ENCODE results near the gene CISH. TPM values are rescaled to one million over a fixed set of nuclear protein-coding genes. Genes with fewer than 3 reads are reported as not detected.

CISH gene
- total and polyA plus RNA-seq, 4 donors = 37.8 to 104 (median 46.6) TPM

DNA sequence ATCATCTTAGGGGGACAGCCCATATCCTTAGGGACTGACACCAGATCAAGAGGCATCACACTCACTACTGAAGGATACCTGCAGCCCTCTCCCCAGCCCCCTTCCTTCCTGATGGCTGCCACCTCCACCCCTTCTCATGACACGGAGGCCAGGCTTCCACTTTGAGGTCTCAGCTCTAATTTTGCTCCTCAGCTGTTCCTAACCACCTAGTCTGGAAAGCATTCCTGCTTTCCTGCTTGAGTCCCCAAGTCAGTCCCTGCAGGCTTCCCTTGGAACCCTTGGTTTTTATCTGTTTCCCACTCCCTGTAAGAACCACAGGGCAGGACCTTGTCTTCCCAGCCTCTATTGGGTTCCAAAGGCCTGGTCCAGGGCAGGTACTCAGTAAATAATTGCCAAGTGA is 47.3 kb downstream of the CISH start:
- Histone ChIP-seq H3K27ac (ENCODE audit: low read depth in 1 of 2, low read length in 1 of 2) (no peak overlapping the region), H3K27me3 (ENCODE audit: control insufficient read depth in 3 of 3, insufficient read depth in 3 of 3, low read length in 2 of 3) (no peaks in the 10 kb centered on the region), H3K4me3 (no peak overlapping the region), H3K36me3 (ENCODE audit: control insufficient read depth in 4 of 4, insufficient read depth in 4 of 4, low read length in 4 of 4) (peaks cover 0 to 2% (median 0%) of the 10 kb centered on the region in 4 donors), H3K9ac (ENCODE audit: insufficient read depth in 1 of 2, low read length in 2 of 2) (no peak overlapping the region), H3K9me3 (ENCODE audit: control insufficient read depth in 4 of 4, insufficient read depth in 3 of 4, low read length in 3 of 4) (no peaks in the 10 kb centered on the region), H3K4me1 (ENCODE audit: control insufficient read depth in 5 of 5, insufficient read depth in 5 of 5, low read length in 5 of 5) (peaks cover 0 to 14% (median 7%) of the 10 kb centered on the region in 5 donors)
- DNase-seq (no peak), ATAC-seq (ENCODE audit: insufficient read depth, low FRiP score) (no peak)
- TF ChIP-seq, protein P1, sequence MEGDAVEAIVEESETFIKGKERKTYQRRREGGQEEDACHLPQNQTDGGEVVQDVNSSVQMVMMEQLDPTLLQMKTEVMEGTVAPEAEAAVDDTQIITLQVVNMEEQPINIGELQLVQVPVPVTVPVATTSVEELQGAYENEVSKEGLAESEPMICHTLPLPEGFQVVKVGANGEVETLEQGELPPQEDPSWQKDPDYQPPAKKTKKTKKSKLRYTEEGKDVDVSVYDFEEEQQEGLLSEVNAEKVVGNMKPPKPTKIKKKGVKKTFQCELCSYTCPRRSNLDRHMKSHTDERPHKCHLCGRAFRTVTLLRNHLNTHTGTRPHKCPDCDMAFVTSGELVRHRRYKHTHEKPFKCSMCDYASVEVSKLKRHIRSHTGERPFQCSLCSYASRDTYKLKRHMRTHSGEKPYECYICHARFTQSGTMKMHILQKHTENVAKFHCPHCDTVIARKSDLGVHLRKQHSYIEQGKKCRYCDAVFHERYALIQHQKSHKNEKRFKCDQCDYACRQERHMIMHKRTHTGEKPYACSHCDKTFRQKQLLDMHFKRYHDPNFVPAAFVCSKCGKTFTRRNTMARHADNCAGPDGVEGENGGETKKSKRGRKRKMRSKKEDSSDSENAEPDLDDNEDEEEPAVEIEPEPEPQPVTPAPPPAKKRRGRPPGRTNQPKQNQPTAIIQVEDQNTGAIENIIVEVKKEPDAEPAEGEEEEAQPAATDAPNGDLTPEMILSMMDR (IDR thresholded peaks at IDR 0.05; ENCODE audit: control extremely low read depth, extremely low read depth) = no peak
- 80 to 88% methylated on average over 1 of the region's 1 CpG for WGBS, 2 donors

DNA sequence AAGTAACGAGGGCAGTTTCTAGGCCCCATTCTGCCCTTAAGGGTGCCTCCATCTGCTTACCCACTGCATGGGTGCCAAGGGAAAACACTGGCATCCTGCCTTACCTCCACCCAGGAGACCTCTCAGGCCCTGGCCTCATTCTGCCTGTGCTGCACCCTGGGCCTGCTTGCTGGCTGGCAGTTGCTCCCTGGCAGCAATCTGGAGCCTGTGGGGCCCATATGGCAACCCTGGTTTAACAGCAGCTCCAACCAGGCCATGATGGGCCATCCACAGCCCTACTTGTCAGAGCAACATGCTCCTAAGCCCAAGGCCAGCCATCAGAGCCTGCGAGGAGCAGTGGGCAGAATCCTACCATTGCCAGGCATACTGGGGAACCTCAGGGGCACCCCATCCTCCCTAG is 47.7 kb downstream of the CISH start:
- Histone ChIP-seq H3K9ac (ENCODE audit: insufficient read depth in 1 of 2, low read length in 2 of 2) (no peak overlapping the region), H3K4me3 (no peak overlapping the region), H3K27ac (ENCODE audit: low read depth in 1 of 2, low read length in 1 of 2) (no peak overlapping the region), H3K9me3 (ENCODE audit: control insufficient read depth in 4 of 4, insufficient read depth in 3 of 4, low read length in 3 of 4) (no peaks in the 10 kb centered on the region), H3K36me3 (ENCODE audit: control insufficient read depth in 4 of 4, insufficient read depth in 4 of 4, low read length in 4 of 4) (peaks cover 0 to 2% (median 0%) of the 10 kb centered on the region in 4 donors), H3K4me1 (ENCODE audit: control insufficient read depth in 5 of 5, insufficient read depth in 5 of 5, low read length in 5 of 5) (peaks cover 0 to 14% (median 7%) of the 10 kb centered on the region in 5 donors), H3K27me3 (ENCODE audit: control insufficient read depth in 3 of 3, insufficient read depth in 3 of 3, low read length in 2 of 3) (no peaks in the 10 kb centered on the region)
- 85 to 94% methylated on average over 2 of the region's 2 CpGs for WGBS, 2 donors
- ATAC-seq (ENCODE audit: insufficient read depth, low FRiP score) (no peak), DNase-seq (no peak)
- TF ChIP-seq, protein P1 (IDR thresholded peaks at IDR 0.05; ENCODE audit: control extremely low read depth, extremely low read depth) = no peak

DNA sequence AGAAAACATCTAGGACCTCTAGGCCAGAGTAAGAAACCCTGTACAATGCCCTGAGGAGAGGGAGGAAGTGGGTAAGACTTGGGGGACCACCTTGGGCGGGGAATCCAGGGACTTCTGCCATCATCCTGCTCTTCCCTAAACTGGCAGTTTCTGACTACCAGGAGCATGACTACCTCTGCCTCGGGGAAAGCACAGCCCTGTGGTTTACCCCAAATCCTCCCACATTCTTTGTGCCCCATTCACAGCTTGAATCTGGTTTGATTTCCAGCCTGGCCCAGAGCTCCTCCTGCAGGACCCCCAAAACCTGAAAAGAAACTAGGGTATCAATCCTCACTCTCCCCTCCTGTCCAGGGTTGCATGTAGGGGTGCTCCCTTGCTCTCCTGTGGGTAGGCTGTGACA is 48.7 kb downstream of the CISH start:
- Histone ChIP-seq H3K4me1 (ENCODE audit: control insufficient read depth in 5 of 5, insufficient read depth in 5 of 5, low read length in 5 of 5) (peaks cover 3 to 12% (median 5%) of the 10 kb centered on the region in 5 donors), H3K36me3 (ENCODE audit: control insufficient read depth in 4 of 4, insufficient read depth in 4 of 4, low read length in 4 of 4) (peaks cover 0 to 2% (median 0%) of the 10 kb centered on the region in 4 donors), H3K4me3 (no peak overlapping the region), H3K27ac (ENCODE audit: low read depth in 1 of 2, low read length in 1 of 2) (no peak overlapping the region), H3K9ac (ENCODE audit: insufficient read depth in 1 of 2, low read length in 2 of 2) (no peak overlapping the region), H3K9me3 (ENCODE audit: control insufficient read depth in 4 of 4, insufficient read depth in 3 of 4, low read length in 3 of 4) (no peaks in the 10 kb centered on the region), H3K27me3 (ENCODE audit: control insufficient read depth in 3 of 3, insufficient read depth in 3 of 3, low read length in 2 of 3) (no peaks in the 10 kb centered on the region)
- ATAC-seq (ENCODE audit: insufficient read depth, low FRiP score) = no peak
- TF ChIP-seq, protein P1 (IDR thresholded peaks at IDR 0.05; ENCODE audit: control extremely low read depth, extremely low read depth) = no peak
- no peak for DNase-seq
- WGBS, 2 donors = 61 to 70% methylated on average over 2 of the region's 2 CpGs

GRCh38 chr3:50559702-50560101 is 51.9 kb downstream of the CISH start:
- H3K27ac ChIP-seq (ENCODE audit: low read depth in 1 of 2, low read length in 1 of 2) = no peak overlapping the region

More at GRCh38 chr3:50559702-50560101, 51.9 kb downstream of the CISH start:
- TF ChIP-seq, protein P1 (IDR thresholded peaks at IDR 0.05; ENCODE audit: control extremely low read depth, extremely low read depth) = no peak
- no peak overlapping the region for H3K4me3 ChIP-seq
- H3K9ac ChIP-seq (ENCODE audit: insufficient read depth in 1 of 2, low read length in 2 of 2) = no peak overlapping the region
- ATAC-seq (ENCODE audit: insufficient read depth, low FRiP score) (no peak), DNase-seq (no peak)
- no peaks in the 10 kb centered on the region for H3K27me3 ChIP-seq (ENCODE audit: control insufficient read depth in 3 of 3, insufficient read depth in 3 of 3, low read length in 2 of 3)
- H3K9me3 ChIP-seq (ENCODE audit: control insufficient read depth in 4 of 4, insufficient read depth in 3 of 4, low read length in 3 of 4) = no peaks in the 10 kb centered on the region
- H3K36me3 ChIP-seq (ENCODE audit: control insufficient read depth in 4 of 4, insufficient read depth in 4 of 4, low read length in 4 of 4) = peaks cover 0 to 2% (median 0%) of the 10 kb centered on the region in 4 donors
- peaks cover 0 to 4% (median 0%) of the 10 kb centered on the region in 5 donors for H3K4me1 ChIP-seq (ENCODE audit: control insufficient read depth in 5 of 5, insufficient read depth in 5 of 5, low read length in 5 of 5)
